IPS-NIHi11 (cell line): ENCODE results near the gene TPTE2.
"Not testable (repeated sequence)": the region's sequence is repeated elsewhere in the genome, so short reads cannot be mapped to it uniquely, and the experiment has no call there.

Experiments used
- DNase-seq: peaks from one replicate; pipeline ENCODE4 v3.0.0; 2012; ENCODE audit warnings: mixed read lengths, low spot score

Gene TPTE2

DNA sequence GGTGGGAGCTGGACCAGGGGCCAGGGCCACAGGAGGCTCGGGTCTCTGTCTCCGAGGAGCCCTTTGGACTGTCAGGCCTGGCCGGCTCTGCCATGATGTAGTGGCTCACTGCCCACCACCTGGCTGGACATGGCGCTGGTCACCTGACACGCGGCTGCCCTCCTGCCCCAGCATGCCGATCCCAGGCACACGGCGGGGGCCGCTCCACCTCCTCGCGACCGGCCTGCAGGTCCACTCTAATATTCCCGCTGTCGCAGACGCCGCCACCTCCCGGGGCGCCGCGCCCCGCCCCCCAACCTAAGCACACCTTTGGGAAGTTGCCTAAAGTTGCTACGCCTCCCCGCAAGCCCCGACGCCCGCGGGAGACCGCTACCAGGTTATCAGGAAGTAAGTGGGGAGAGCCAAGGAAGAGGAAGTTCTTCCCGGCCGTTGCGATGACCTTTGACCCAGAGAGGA lies at the start of gene TPTE2:
Gene TPTE2, minus strand, starts transcription at position 406 of the 456 bp plus-strand sequence. CDS start 58,298 bp downstream, outside the sequence.
- not testable (repeated sequence) for DNase-seq

DNA sequence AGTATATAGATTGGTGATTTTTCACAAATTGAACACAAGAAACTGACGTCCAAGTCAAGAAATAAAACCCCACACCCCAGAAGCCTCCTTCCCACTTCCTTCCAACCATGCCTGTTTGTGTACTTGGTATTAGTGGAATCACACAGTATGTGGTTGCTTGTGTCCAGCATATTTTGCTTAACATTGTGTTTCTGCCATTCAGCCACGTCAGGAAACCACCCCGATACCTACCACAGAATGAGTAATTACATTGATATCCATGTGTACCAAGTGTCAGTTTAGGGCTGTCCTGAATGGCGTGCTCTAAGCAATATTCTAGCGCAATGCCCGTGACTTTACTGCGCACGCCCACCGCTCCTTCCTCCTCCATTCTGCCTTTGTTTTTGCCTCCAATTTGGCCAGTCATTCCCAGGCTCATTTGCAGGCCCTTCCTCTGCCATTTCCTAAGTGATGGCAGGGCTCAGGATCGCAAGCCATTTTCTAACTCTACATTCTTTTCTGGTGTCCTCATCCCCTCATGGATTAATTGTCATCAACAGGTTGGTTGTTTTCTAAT lies 46.3 kb upstream of the TPTE2 start:
- no peak for DNase-seq

DNA sequence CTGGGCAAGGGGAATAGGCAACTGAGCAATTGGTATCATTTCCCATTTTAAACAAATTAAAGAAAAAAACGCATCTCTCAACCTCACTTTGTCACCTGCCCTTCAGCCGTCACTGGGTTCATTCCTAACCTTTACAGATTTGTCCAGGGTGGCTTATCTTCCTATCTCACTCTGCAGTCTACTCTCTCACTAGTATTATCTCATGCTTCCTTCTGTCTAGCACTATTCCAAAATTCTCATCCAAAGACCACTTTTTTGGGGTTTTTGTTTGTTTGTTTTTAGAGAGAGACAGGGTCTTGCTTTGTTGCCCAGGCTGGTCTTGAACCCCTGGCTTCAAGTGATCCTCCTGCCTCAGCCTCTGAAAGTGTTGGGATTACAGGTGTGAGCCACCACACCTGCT lies 45.4 kb upstream of the TPTE2 start:
- no peak for DNase-seq

DNA sequence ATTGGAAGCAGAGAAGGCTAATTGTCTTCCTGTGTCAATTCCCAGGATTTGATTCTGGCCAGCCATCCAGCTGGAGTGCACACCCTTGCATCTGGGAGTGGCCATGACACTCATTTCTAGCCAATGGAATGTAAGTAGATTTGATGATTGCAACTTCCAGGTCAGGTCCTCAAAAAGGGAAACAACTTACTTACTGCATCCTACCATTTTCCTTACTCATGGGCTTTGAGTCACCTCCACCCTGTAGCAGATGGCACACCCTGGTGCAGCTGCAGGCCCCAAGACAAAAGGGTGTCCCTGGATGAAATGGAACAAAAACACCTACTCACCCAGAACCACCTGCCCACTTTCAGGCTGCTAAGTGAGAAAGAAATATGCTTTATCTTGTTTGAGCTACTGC lies 44.8 kb upstream of the TPTE2 start:
- no peak for DNase-seq

GRCh38 chr13:19605161-19605955 lies 44.0 kb upstream of the TPTE2 start:
- no peak for DNase-seq

- DNase-seq = no peak
Observed at GRCh38 chr13:19604306-19604705, 43.0 kb upstream of the TPTE2 start.

DNA sequence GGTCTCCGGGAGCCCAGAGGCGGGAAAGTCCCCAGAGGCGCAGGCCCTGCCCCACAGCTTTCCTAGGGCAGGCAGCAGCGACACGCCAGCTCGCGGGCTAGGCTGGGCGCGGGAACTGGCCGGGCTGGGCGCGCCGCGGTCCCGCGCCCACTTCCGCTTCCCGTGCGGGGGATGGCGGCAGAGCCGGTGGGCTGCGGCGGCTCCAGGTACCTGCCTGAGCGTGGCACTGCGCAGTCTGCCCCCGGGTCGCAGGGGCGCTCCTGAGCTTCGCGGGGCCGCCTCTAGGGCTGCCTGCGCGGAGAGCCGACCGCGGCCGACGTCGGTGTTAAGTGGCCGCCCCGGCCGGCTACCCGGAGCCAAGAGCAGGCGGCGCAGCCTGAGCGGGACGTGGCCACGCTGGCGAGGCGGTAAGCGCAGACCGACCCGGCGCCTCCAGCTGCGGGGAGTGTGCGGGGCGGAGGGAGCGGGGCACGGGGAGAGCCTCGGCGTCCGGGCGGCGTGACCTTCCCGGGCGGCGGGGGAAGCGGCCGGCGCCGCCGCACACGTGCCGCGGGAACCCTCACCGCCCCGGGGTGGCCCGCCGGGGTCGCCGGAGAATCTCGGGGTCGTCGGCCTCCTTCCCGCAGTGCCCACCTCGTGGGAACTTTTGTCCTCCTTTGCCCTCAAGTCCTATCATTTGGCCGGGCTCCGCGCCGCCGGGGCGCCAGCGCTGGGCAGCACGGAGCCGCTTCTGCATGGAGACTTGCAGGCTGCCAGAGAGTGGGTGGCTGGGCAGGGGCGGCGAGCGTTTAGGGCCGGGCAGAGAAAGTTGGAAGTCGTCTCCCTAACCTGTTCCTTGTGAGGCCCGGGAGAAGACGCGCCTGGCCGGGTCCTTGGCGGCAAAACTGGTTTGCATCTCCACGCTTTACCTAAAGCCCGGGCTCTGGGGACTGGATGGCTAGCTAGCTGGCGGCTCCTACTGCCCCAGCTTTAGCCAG lies 40.7 kb upstream of the TPTE2 start:
- peak; percentile 82 for DNase-seq

DNA sequence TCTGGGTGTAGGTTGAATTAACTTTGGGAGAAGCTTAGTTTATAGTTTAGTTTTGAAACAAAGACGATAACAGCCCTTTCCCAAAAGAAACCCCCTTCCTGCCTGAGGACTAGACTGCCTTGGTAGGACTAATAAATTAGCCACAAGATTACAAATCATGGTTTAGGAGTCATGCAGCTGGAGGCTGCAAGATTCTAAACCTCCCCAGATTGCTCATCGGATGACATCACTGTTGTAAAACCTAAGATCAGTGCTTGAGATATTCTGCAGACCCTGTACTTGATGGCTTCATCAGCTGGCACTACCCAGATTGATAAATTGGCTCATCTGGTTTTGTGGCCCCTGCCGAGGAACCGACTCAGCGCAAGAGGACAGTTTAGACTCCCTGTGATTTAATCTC lies 36.2 kb upstream of the TPTE2 start:
- DNase-seq = no peak

- DNase-seq = no peak
Observed at GRCh38 chr13:19596960-19597361, 35.6 kb upstream of the TPTE2 start.

DNA sequence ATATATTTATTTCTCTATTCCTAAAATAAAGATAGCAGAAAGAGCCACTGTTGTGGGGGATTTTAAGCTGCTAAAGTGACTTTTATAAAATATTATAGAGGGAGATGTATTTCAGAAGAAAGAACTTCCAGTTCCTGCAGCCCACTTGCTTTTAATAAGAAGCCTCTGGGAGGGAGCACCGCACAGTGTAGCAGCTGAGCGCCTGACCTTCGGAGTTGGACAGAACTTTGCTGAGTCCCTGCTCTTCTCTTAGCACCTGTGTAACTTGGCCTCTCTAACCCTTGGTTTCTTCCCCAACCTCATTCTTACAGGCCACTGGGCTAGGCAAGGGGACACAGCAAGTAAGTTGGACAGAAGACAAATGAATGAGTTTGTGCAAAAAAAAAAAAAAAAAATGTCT lies 34.8 kb upstream of the TPTE2 start:
- no peak for DNase-seq

DNA sequence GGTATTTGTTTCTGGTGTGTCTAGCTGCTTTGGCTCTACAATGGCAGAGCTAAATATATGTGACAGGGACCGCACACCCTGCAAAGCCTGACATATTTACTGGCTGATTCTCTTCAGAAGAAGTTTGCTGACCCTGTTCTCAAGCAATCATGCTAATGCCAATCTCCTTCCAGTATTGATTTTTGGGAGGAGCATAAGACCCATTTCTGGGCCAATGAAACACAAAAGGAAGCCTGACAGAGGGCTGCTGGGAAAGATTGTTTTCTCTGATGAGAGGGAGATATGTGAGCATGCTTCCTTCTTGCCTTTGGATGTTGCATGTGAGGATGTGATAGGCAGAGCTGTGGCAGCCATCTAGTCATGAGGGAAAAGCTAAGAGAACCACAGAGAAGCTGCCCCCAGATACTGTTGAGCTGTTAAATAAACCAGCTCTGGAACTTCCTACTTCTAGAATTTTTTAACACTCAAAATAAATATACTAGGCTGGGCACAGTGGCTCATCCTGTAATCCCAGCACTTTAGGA lies 31.4 kb upstream of the TPTE2 start:
- no peak for DNase-seq

- DNase-seq = no peak
Observed at GRCh38 chr13:19591864-19592263, 30.5 kb upstream of the TPTE2 start.

DNA sequence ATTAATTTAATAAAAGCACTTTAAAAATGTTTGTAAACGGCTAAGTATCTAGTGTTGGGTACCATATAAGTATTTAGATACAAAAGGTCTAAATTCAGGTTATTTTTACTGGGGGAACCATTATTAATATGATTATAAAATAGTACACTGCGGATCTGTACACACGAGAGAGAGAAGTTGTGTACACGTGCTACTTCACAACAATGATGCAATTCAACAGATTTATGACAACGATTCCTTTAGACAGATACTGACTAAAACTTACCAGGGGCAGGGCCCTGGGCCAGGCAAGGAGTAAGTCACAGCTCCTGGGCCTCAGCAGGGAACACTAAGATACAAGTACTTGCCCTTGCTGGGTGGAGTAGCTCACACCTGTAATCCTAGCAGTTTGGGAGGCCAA lies 29.1 kb upstream of the TPTE2 start:
- DNase-seq = no peak

DNA sequence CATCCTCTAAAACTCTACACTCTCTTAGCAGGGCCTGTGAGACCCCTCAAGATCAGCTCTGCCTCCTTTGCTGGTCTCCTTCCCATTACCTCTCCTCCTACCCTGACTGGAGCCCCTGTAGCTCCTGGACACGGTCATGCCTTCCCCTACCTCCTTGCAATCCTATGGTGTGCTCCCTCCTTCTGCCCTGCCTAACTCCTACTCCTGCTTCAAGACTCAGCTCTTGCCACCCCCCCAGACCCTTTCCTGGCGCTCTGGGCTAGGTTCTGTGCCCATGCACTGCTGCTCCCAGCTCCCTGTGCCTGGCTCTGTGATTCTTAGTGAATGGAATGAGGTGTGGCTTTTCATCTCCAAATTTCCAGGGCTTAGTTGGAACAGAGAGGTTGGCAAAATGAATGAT lies 28.0 kb upstream of the TPTE2 start:
- DNase-seq = no peak

DNA sequence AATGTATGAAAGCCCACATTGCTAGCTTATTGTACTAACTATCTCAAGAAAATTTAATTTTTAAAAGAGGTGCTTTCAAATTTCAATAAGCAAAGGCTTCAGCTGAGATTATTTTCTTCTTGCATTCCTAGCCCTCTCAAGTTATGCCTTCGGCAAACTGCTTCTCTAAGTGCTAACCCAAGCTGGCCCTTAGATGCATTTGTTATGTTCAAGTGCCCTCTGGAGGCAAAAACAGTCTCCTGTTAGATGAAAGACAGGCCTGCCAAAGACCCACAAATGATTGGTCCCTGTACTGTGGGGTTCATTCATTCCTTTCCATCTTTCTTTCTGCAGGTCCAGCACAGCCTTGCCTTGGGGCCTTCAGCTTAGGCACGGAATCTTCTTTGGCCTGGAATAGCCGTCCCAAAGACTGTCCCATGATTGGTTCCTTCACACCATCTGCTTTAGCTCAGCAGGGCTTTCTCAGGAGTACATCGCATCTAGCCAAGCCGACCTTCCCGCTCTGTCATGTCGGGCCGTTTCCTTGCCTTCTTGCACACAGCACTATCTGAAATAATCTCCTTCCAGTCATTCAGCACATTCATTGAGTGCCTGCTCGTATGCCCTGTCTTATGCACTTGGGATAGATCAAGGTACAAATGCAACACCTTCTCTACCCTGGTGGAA lies 26.4 kb upstream of the TPTE2 start:
- no peak for DNase-seq

DNA sequence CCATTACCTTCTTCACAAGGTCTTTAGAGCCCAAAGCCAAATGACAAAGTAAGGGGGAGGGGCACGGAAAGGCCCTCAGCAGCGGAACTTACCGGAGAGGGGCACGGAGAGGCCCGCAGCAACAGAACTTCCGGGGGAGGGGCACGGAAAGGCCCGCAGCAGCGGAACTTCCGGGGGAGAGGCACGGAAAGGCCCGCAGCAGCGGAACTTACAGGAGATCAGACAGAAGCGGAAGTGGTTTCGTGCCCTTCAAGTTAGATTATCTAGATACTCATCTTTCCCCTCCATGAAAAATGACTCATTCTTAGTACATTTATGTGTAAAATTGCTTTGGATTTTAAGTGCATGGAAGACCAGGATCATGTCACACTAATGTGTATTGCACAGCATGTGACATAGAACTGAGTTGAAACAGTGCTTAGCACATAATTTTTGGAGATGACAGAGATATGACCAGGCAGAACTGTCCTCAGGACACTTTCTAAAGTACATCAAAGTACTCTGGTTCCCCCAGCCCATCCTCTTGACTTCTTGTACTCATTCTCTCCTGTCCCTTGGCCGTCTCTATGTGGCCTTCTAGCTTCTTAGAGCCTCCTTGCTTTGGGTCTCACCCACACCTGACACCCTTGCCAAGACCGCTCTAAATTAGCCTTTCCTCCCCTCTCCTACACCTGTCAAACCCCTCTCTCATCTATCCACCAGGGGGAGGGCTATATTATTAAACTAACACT lies 25.7 kb upstream of the TPTE2 start:
- DNase-seq = no peak

DNA sequence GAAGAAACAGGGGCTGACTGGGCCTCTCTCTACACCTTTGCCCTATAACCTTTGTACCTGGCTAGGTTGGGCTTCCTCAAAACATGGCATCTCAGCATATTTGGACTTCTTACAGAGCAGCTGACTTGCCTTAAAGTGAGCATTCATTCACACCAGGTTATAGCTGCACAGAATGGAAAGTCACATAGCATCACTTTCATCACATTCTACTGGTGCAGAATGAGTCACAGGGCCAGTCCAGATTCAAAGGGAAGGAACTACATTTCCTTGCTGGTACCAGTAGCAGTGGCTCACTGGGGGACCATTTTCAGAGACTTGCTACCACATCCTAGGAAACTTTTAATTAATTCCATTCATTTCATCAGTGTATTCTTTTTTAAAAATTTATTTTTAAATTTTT lies 20.3 kb upstream of the TPTE2 start:
- DNase-seq = no peak

DNA sequence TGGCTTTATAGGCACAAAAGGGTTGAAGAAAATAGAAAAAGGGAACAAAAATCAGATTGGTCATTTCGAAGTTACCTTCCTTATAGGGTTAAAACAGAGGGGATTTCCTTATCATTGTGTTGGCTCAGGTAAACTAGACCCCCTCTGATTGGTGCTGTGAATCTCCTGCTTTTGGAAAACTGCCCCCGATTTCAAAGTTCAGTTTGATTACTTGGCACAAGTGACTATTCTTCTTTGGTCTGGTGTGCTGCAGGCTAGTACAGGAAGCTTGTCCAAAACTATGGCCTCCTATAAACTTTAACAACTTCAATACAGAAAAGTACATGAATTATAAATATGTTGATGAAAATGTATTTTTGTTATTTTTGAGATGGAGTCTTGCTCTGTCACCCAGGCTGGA lies 13.9 kb upstream of the TPTE2 start:
- no peak for DNase-seq

DNA sequence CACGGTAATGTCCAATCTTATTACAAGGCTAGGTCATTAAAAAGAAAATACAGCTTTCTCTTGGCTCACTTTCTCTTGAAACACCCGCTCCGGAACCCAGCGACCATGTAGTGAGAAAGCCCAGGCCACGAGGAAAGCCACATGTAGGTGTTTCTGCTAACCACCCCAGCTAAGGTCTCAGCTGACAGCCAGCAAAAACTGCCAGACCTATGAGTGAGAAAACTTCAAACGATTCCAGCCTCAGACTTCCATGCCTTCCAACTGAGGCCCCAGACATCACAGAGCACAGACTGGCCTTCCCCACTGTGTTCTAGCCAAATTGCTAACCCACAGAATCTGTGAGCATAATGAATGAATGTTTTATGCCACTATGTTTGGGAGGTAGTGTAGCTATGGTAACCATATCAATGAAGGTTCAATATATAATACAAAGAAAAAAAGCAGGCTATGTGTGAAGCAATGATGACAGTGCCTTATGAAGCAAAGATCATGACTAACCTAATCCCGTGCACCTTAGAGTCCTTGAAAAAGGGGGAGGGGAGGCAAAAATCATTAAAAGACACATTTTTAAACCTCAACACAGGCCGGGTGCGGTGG lies 11.9 kb upstream of the TPTE2 start:
- no peak for DNase-seq

DNA sequence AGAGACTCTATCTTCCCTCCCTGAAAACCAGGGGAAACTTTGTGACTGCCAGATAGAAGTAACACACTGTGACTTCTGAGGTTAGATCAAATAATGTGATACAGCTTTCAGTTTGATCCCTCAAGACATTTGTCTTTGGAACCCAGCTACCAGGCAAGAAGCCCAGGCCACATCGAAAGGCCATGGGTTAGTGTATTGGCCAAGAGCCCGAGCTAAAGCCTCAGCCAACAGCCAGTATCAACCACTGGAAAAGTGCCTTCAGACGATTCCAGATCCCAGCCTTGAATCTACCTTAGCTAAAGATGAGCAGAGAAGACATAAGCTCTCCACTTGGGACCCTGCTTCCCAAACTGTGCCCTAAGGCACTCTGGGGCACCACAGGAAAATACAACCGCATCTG lies 10.9 kb upstream of the TPTE2 start:
- no peak for DNase-seq
